Measurements from ENCODE around the gene USP47. TPM values are rescaled to one million over a fixed set of nuclear protein-coding genes. Genes with fewer than 3 reads are reported as not detected.

The USP47 gene
- total and polyA plus RNA-seq, 7 donors: 10.6 to 105 (median 84.9) TPM

GRCh38 chr11:11979488-11980117 is 137.8 kb downstream of the USP47 start:
- intact Hi-C loops (cut with DNase I): loop anchor here (5.0 kb wide), 1 partner anchor 63 kb away; no protein-coding TSS in a partner anchor

GRCh38 chr11:11980200-11980599 is 138.4 kb downstream of the USP47 start:
- Histone ChIP-seq H3K9me3 (no peaks in the 10 kb centered on the region), H3K27ac (peak overlapping the region; percentile 68 to 87 (median 82)), H3K4me1 (peaks cover 0 to 52% (median 46%) of the 10 kb centered on the region in 4 donors), H3K4me3 (no peak overlapping the region), H3K27me3 (no peaks in the 10 kb centered on the region), H3K36me3 (no peaks in the 10 kb centered on the region)
- WGBS, 2 donors: 90 to 98% methylated on average over 2 of the region's 2 CpGs
- TF ChIP-seq POLR2A (IDR thresholded peaks at IDR 0.05): no peak
- no peak for TF ChIP-seq POLR2AphosphoS5 (IDR thresholded peaks at IDR 0.05)
- intact Hi-C loops (cut with DNase I): no loop called here
- DNase-seq: no peak

More at GRCh38 chr11:11979488-11980117, 137.8 kb downstream of the USP47 start:
- no peak for TF ChIP-seq POLR2A (IDR thresholded peaks at IDR 0.05)
- no peak for TF ChIP-seq POLR2AphosphoS5 (IDR thresholded peaks at IDR 0.05)
- no peak for TF ChIP-seq CTCF (IDR thresholded peaks at IDR 0.05)
- no peak for TF ChIP-seq EP300 (IDR thresholded peaks at IDR 0.05)
- Histone ChIP-seq H3K4me1 (peaks cover 0 to 55% (median 52%) of the 10 kb centered on the region in 4 donors), H3K4me3 (no peak overlapping the region), H3K27me3 (no peaks in the 10 kb centered on the region), H3K27ac (peak overlapping the region; percentile 68 to 87 (median 82)), H3K9me3 (no peaks in the 10 kb centered on the region), H3K36me3 (no peaks in the 10 kb centered on the region)
- DNase-seq: peak; percentile 78
- 47 to 61% methylated on average over 8 of the region's 8 CpGs for WGBS, 2 donors

GRCh38 chr11:11980841-11981308 is 139.1 kb downstream of the USP47 start:
- DNase-seq: no peak
- H3K9me3 ChIP-seq: no peaks in the 10 kb centered on the region
- H3K4me1 ChIP-seq: peaks cover 0 to 47% (median 42%) of the 10 kb centered on the region in 4 donors
- WGBS, 2 donors: 84 to 91% methylated on average over 3 of the region's 3 CpGs
- intact Hi-C loops (cut with DNase I): no loop called here
- no peak overlapping the region for H3K4me3 ChIP-seq
- H3K27ac ChIP-seq: peak overlapping the region in 3 of 4 donors; percentile 79 to 87 (median 86)
- no peak for TF ChIP-seq CTCF (IDR thresholded peaks at IDR 0.05)
- no peak for TF ChIP-seq POLR2AphosphoS5 (IDR thresholded peaks at IDR 0.05)
- H3K36me3 ChIP-seq: no peaks in the 10 kb centered on the region
- no peaks in the 10 kb centered on the region for H3K27me3 ChIP-seq

GRCh38 chr11:11981364-11981763 is 139.6 kb downstream of the USP47 start:
- Histone ChIP-seq H3K4me1 (peaks cover 0 to 43% (median 37%) of the 10 kb centered on the region in 4 donors), H3K36me3 (no peaks in the 10 kb centered on the region), H3K4me3 (no peak overlapping the region), H3K27ac (no peak overlapping the region), H3K9me3 (no peaks in the 10 kb centered on the region), H3K27me3 (no peaks in the 10 kb centered on the region)
- no peak for DNase-seq
- TF ChIP-seq CTCF (IDR thresholded peaks at IDR 0.05): no peak
- no peak for TF ChIP-seq POLR2A (IDR thresholded peaks at IDR 0.05)
- TF ChIP-seq EP300 (IDR thresholded peaks at IDR 0.05): no peak
- TF ChIP-seq POLR2AphosphoS5 (IDR thresholded peaks at IDR 0.05): no peak
- intact Hi-C loops (cut with DNase I): no loop called here
- 93 to 95% methylated on average over 5 of the region's 5 CpGs for WGBS, 2 donors

GRCh38 chr11:11981840-11982239 is 140.1 kb downstream of the USP47 start:
- 90 to 92% methylated on average over 6 of the region's 6 CpGs for WGBS, 2 donors
- no peak for TF ChIP-seq POLR2AphosphoS5 (IDR thresholded peaks at IDR 0.05)

More at GRCh38 chr11:11981840-11982239, 140.1 kb downstream of the USP47 start:
- DNase-seq: peak; percentile 11
- intact Hi-C loops (cut with DNase I): no loop called here
- Histone ChIP-seq H3K27ac (no peak overlapping the region), H3K36me3 (no peaks in the 10 kb centered on the region), H3K4me3 (no peak overlapping the region), H3K4me1 (peaks cover 0 to 38% (median 32%) of the 10 kb centered on the region in 4 donors), H3K9me3 (no peaks in the 10 kb centered on the region), H3K27me3 (no peaks in the 10 kb centered on the region)
